SK-N-SH (cell line): Measurements from ENCODE around the gene BORA.
"Not testable (repeated sequence)": the region's sequence is repeated elsewhere in the genome, so short reads cannot be mapped to it uniquely, and the experiment has no call there.

ENCODE experiments used
- EZH2phosphoT487 ChIP-seq: fragments of 200-600 bp; sonication (generic); IDR thresholded peaks from 2 replicates; pipeline ENCODE4 v1.6.1; 2017; ENCODE audit warnings: low read depth, mixed run types, mild to moderate bottlenecking, antibody characterized with exemption, moderate library complexity, borderline replicate concordance
- FOXJ3 ChIP-seq: sonication (generic); formaldehyde crosslinking; IDR thresholded peaks from 2 replicates; pipeline ENCODE4 v1.5.1; 2020; ENCODE audit warnings: mild to moderate bottlenecking, missing genetic modification reagents
- GABPA ChIP-seq: IDR thresholded peaks from 2 replicates; pipeline ENCODE4 v1.4.0; 2012; ENCODE audit warnings: low read depth, mild to moderate bottlenecking
- JUND ChIP-seq: IDR thresholded peaks from 2 replicates; pipeline ENCODE4 v1.4.0; 2012
- MAX ChIP-seq: IDR thresholded peaks from 2 replicates; pipeline ENCODE4 v1.4.0; 2012; ENCODE audit warnings: low read depth
- POLR2AphosphoS5 ChIP-seq: IDR thresholded peaks from 2 replicates; pipeline ENCODE4 v1.6.1; 2012; ENCODE audit warnings: low read depth, low read length
- RFX5 ChIP-seq: IDR thresholded peaks from 2 replicates; pipeline ENCODE4 v1.6.1; 2012; ENCODE audit warnings: mild to moderate bottlenecking, improper control_type of control experiment, low read length
- SMC3 ChIP-seq: IDR thresholded peaks from 2 replicates; pipeline ENCODE4 v1.6.1; 2012; ENCODE audit warnings: low read depth, low read length, improper control_type of control experiment
- TAF1 ChIP-seq: IDR thresholded peaks from 2 replicates; pipeline ENCODE4 v1.6.1; 2012; ENCODE audit warnings: low read depth, mild to moderate bottlenecking, low read length, moderate library complexity, borderline replicate concordance
- TF ChIP-seq, protein P1 (sequence below): fragments of 200-600 bp; sonication (generic); IDR thresholded peaks from 2 replicates; pipeline ENCODE4 v1.6.1; 2017; ENCODE audit warnings: antibody characterized with exemption, mild to moderate bottlenecking, moderate library complexity

DNA sequence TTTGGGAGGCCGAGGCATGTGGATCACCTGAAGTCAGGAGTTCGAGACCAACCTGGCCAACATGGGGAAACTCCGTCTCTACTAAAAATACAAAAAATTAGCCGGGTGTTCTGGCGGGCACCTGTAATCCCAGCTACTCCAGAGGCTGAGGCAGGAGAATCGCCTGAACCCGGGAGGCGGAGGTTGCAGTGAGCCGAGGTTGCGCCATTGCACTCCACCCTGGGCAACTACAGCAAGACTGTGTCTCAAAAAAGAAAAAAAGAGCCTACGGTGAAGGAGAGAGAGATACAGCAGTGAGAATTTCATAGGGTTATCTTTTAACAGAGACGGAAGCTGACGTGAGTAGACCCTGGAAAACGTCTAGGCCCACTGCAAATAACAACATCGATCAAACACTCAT lies 1.5 kb upstream of the BORA start:
- TF ChIP-seq, protein P1, sequence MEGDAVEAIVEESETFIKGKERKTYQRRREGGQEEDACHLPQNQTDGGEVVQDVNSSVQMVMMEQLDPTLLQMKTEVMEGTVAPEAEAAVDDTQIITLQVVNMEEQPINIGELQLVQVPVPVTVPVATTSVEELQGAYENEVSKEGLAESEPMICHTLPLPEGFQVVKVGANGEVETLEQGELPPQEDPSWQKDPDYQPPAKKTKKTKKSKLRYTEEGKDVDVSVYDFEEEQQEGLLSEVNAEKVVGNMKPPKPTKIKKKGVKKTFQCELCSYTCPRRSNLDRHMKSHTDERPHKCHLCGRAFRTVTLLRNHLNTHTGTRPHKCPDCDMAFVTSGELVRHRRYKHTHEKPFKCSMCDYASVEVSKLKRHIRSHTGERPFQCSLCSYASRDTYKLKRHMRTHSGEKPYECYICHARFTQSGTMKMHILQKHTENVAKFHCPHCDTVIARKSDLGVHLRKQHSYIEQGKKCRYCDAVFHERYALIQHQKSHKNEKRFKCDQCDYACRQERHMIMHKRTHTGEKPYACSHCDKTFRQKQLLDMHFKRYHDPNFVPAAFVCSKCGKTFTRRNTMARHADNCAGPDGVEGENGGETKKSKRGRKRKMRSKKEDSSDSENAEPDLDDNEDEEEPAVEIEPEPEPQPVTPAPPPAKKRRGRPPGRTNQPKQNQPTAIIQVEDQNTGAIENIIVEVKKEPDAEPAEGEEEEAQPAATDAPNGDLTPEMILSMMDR, result not testable (repeated sequence)
- not testable (repeated sequence) for TF ChIP-seq GABPA; POLR2AphosphoS5; SMC3; EZH2phosphoT487; TAF1; RFX5; FOXJ3 (CRISPR knock-in tag); JUND; MAX
